Gastroesophageal sphincter (tissue), 3 donors: Measurements from ENCODE around the gene TELO2.

Experiments used
- CTCF ChIP-seq, 4 experiments: fragments of 200-600 bp in 2 of 4; fragments of 450-650 bp in 2 of 4; sonication (generic) in 1 of 4; IDR thresholded peaks; one replicate each; pipeline ENCODE4 v1.5.1; 2017 to 2019; ENCODE audit warnings: antibody characterized with exemption in 4 of 4, mild to moderate bottlenecking in 2 of 4, moderate library complexity in 2 of 4
- POLR2A ChIP-seq, 2 donors: fragments of 450-650 bp; IDR thresholded peaks; one replicate each; pipeline ENCODE4 v1.6.1; 2017; ENCODE audit warnings: antibody characterized with exemption in 2 of 2, mild to moderate bottlenecking in 2 of 2, moderate library complexity in 1 of 2

GRCh38 chr16:1551166-1551565, 58.0 kb downstream of the TELO2 start:
- TF ChIP-seq POLR2A (IDR thresholded peaks at IDR 0.05), result no peak
- TF ChIP-seq CTCF (IDR thresholded peaks at IDR 0.05), result no peak
